H9 (cell line): ENCODE results near the gene CCBE1. TPM values are rescaled to one million over a fixed set of nuclear protein-coding genes. Genes with fewer than 3 reads are reported as not detected.

ENCODE experiments used
- DNase-seq: peaks from one replicate; pipeline ENCODE4 v3.0.0-alpha.2; 2017
- H2AFZ ChIP-seq: one replicate; pipeline ENCODE4 v1.6.1; 2013; ENCODE audit warnings: mild to moderate bottlenecking, low read length, control low read depth, moderate library complexity
- H2AK5ac ChIP-seq: 2 replicates; pipeline ENCODE4 v1.6.1; 2013; ENCODE audit warnings: low read length, control low read depth, mixed read lengths; ENCODE audit not compliant: insufficient read length
- H2BK120ac ChIP-seq: one replicate; pipeline ENCODE4 v1.6.1; 2013; ENCODE audit warnings: low read depth, mild to moderate bottlenecking, low read length, control low read depth, inconsistent platforms; ENCODE audit not compliant: poor library complexity, severe bottlenecking
- H2BK12ac ChIP-seq: 2 replicates; pipeline ENCODE4 v1.6.1; 2013; ENCODE audit warnings: low read length, control low read depth, mixed read lengths, low read depth; ENCODE audit not compliant: insufficient read length
- H2BK15ac ChIP-seq: 2 replicates; pipeline ENCODE4 v1.6.1; 2013; ENCODE audit warnings: low read depth, low read length, control low read depth
- H2BK20ac ChIP-seq: one replicate; pipeline ENCODE4 v1.6.1; 2013; ENCODE audit warnings: low read depth, mild to moderate bottlenecking, low read length, control low read depth, inconsistent platforms; ENCODE audit not compliant: poor library complexity, severe bottlenecking
- H2BK5ac ChIP-seq: 2 replicates; pipeline ENCODE4 v1.6.1; 2013; ENCODE audit warnings: low read length, control low read depth, mixed read lengths; ENCODE audit not compliant: insufficient read length
- H3K14ac ChIP-seq: 2 replicates; pipeline ENCODE4 v1.6.1; 2013; ENCODE audit warnings: low read length, control low read depth; ENCODE audit not compliant: insufficient read depth
- H3K18ac ChIP-seq: 2 replicates; pipeline ENCODE4 v1.6.1; 2013; ENCODE audit warnings: low read depth, mild to moderate bottlenecking, mixed read lengths, low read length, control low read depth; ENCODE audit not compliant: insufficient read length
- H3K23ac ChIP-seq: 2 replicates; pipeline ENCODE4 v1.6.1; 2013; ENCODE audit warnings: low read length, control low read depth, mixed read lengths, low read depth; ENCODE audit not compliant: insufficient read length
- H3K23me2 ChIP-seq: 2 replicates; pipeline ENCODE4 v1.6.1; 2013; ENCODE audit warnings: low read depth, mild to moderate bottlenecking, mixed read lengths, low read length, control low read depth; ENCODE audit not compliant: insufficient read length, poor library complexity, severe bottlenecking
- H3K27ac ChIP-seq: 2 replicates; pipeline ENCODE4 v1.5.1; 2013; ENCODE audit warnings: low read length, control low read depth, mixed read lengths, low read depth; ENCODE audit not compliant: insufficient read length
- H3K27me3 ChIP-seq: 2 replicates; pipeline ENCODE4 v1.6.1; 2013; ENCODE audit warnings: low read length, control low read depth, inconsistent platforms; ENCODE audit not compliant: insufficient read depth
- H3K4ac ChIP-seq: 2 replicates; pipeline ENCODE4 v1.6.1; 2013; ENCODE audit warnings: low read depth, mild to moderate bottlenecking, control low read depth, inconsistent platforms, low read length, moderate library complexity
- H3K4me1 ChIP-seq: 2 replicates; pipeline ENCODE4 v1.6.1; 2013; ENCODE audit warnings: low read length, control low read depth, inconsistent platforms; ENCODE audit not compliant: insufficient read depth
- H3K4me2 ChIP-seq: 2 replicates; pipeline ENCODE4 v1.6.1; 2013; ENCODE audit warnings: low read length, control low read depth, mixed read lengths; ENCODE audit not compliant: insufficient read length, insufficient read depth
- H3K56ac ChIP-seq: 2 replicates; pipeline ENCODE4 v1.6.1; 2013; ENCODE audit warnings: low read depth, mild to moderate bottlenecking, mixed read lengths, low read length, control low read depth; ENCODE audit not compliant: insufficient read length
- H3K79me1 ChIP-seq: 2 replicates; pipeline ENCODE4 v1.6.1; 2013; ENCODE audit warnings: low read depth, mild to moderate bottlenecking, moderate library complexity, low read length, control low read depth, inconsistent platforms; ENCODE audit not compliant: insufficient read depth, poor library complexity, severe bottlenecking
- H3K79me2 ChIP-seq: 2 replicates; pipeline ENCODE4 v1.6.1; 2013; ENCODE audit warnings: low read length, control low read depth, inconsistent platforms; ENCODE audit not compliant: insufficient read depth
- H3K9ac ChIP-seq: 2 replicates; pipeline ENCODE4 v1.6.1; 2013; ENCODE audit warnings: low read length, control low read depth, mixed read lengths; ENCODE audit not compliant: insufficient read length; ENCODE audit errors: extremely low read depth
- H3K9me3 ChIP-seq: one replicate; pipeline ENCODE4 v1.6.1; 2013; ENCODE audit warnings: low read depth, low read length, inconsistent platforms; ENCODE audit not compliant: control insufficient read depth
- H3T11ph ChIP-seq: one replicate; pipeline ENCODE4 v1.6.1; 2013; ENCODE audit warnings: mild to moderate bottlenecking, low read length, control low read depth, inconsistent platforms
- H4K20me1 ChIP-seq: one replicate; pipeline ENCODE4 v1.6.1; 2013; ENCODE audit not compliant: control insufficient read depth, insufficient read length, insufficient read depth
- H4K5ac ChIP-seq: 2 replicates; pipeline ENCODE4 v1.6.1; 2013; ENCODE audit warnings: low read depth, mild to moderate bottlenecking, mixed read lengths, low read length, control low read depth; ENCODE audit not compliant: insufficient read length
- H4K8ac ChIP-seq: replicated peaks from 2 replicates; pipeline ENCODE4 v1.6.1; 2013; ENCODE audit warnings: low read length, control low read depth, mixed read lengths, low read depth; ENCODE audit not compliant: insufficient read length
- H4K91ac ChIP-seq: 2 replicates; pipeline ENCODE4 v1.6.1; 2013; ENCODE audit warnings: low read depth, mild to moderate bottlenecking, moderate library complexity, mixed read lengths, low read length, control low read depth; ENCODE audit not compliant: insufficient read length
- H3K27ac Mint-ChIP-seq, 3 experiments: 2 replicates in 2 of 3; 3 replicates in 1 of 3; pipeline ENCODE4 v1.8.0; 2020 to 2021; ENCODE audit warnings: mixed read lengths in 3 of 3, mild to moderate bottlenecking in 1 of 3, moderate library complexity in 1 of 3
- H3K27me3 Mint-ChIP-seq: 2 replicates; pipeline ENCODE4 v1.8.0; 2021; ENCODE audit warnings: low read depth, mild to moderate bottlenecking, moderate library complexity, mixed read lengths
- H3K36me3 Mint-ChIP-seq, 3 experiments: 2 replicates in 2 of 3; 3 replicates in 1 of 3; pipeline ENCODE4 v1.8.0; 2020 to 2021; ENCODE audit warnings: low read depth in 3 of 3, mixed read lengths in 3 of 3; ENCODE audit not compliant: insufficient read depth in 1 of 3
- H3K4me1 Mint-ChIP-seq, 2 experiments: 2 replicates each; pipeline ENCODE4 v1.8.0; 2020; ENCODE audit warnings: mixed read lengths in 2 of 2
- H3K4me3 Mint-ChIP-seq, 2 experiments: 2 replicates in 1 of 2; 3 replicates in 1 of 2; pipeline ENCODE4 v1.8.0; 2020 to 2021; ENCODE audit warnings: mild to moderate bottlenecking in 2 of 2, mixed read lengths in 2 of 2, moderate library complexity in 1 of 2
- H3K9me3 Mint-ChIP-seq, 2 experiments: 2 replicates in 1 of 2; 3 replicates in 1 of 2; pipeline ENCODE4 v1.8.0; 2020; ENCODE audit warnings: mild to moderate bottlenecking in 2 of 2, mixed read lengths in 2 of 2, moderate library complexity in 1 of 2
- CTCF ChIP-seq: fragments of 200-600 bp; sonication (generic); conservative IDR thresholded peaks from 3 replicates; pipeline ENCODE4 v1.8.0; 2021; ENCODE audit warnings: antibody characterized with exemption, mild to moderate bottlenecking
- WGBS: extraction: QIAGEN DNeasy Blood & Tissue Kit; methylation state at CpG from one replicate; pipeline ENCODE4 v1.1.7; 2013; ENCODE audit warnings: missing lambda C conversion rate, low lambda C conversion rate, mixed read lengths; ENCODE audit not compliant: insufficient read length; ENCODE audit errors: extremely low coverage; 5-methylcytosine and 5-hydroxymethylcytosine counted together
- total RNA-seq: library from RNA; stranded (reverse); gene quantifications from 2 replicates; pipeline ENCODE4 v1.2.1, GENCODE V29; 2021

CCBE1 gene
- total RNA-seq, 1 experiment from 2014 or later: 0.39 TPM

DNA sequence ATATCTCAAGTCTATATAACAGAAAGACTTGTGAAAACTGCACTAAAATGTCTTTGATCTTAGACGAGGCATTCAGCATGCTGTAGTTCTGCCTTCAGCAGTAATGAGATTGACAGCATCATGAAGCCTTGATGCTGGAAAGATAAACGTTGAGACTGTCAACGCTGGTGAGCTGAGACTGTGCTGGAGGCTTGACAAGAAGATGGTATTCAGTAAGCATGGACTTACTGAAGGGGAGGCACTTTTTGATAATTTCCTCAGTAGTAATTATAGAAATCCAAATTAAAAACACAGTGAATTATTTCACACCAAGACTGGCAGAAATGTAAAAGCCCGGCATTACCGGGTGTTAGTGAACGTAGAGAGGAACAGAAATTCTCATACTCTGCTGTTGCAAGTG, 162.2 kb downstream of the CCBE1 start:
- H2AFZ ChIP-seq: no peak overlapping the region
- no peaks in the 10 kb centered on the region for H3K9me3 Mint-ChIP-seq
- no peak overlapping the region for H3K23ac ChIP-seq
- H4K20me1 ChIP-seq: no peaks in the 10 kb centered on the region
- H3K27me3 Mint-ChIP-seq: no peaks in the 10 kb centered on the region; the same call in 1 of the 2 replicates
- H3K4ac ChIP-seq: no peak overlapping the region
- H3K79me1 ChIP-seq: no peaks in the 10 kb centered on the region
- H3K4me3 Mint-ChIP-seq: no peak overlapping the region
- H3K4me1 Mint-ChIP-seq: no peaks in the 10 kb centered on the region
- WGBS: no CpG with 5 or more reads among the region's 6 CpGs
- H2BK20ac ChIP-seq: no peak overlapping the region
- no peak for TF ChIP-seq CTCF
- no peak overlapping the region for H4K91ac ChIP-seq
- no peak overlapping the region for H3K14ac ChIP-seq
- H3K23me2 ChIP-seq: no peaks in the 10 kb centered on the region
- no peak overlapping the region for H4K5ac ChIP-seq
- H3K4me2 ChIP-seq: no peak overlapping the region
- H3K9ac ChIP-seq: no peak overlapping the region
- H2BK5ac ChIP-seq: no peak overlapping the region
- no peaks in the 10 kb centered on the region for H3K9me3 ChIP-seq
- no peak overlapping the region for H3T11ph ChIP-seq
- no peak overlapping the region for H2BK12ac ChIP-seq
- no peak overlapping the region for H3K27ac Mint-ChIP-seq
- no peak overlapping the region for H2BK120ac ChIP-seq
- no peaks in the 10 kb centered on the region for H3K27me3 ChIP-seq
- H3K4me1 ChIP-seq: no peaks in the 10 kb centered on the region
- no peak overlapping the region for H3K56ac ChIP-seq
- no peaks in the 10 kb centered on the region for H3K79me2 ChIP-seq
- H2BK15ac ChIP-seq: no peak overlapping the region
- no peak for DNase-seq
- no peak overlapping the region for H2AK5ac ChIP-seq
- H3K18ac ChIP-seq: no peak overlapping the region
- no peak overlapping the region for H4K8ac ChIP-seq
- H3K36me3 Mint-ChIP-seq: no peaks in the 10 kb centered on the region
- H3K27ac ChIP-seq: no peak overlapping the region
